Epidermal melanocyte (primary cell): Measurements from ENCODE around the gene HOXC9.

ENCODE experiments used
- DNase-seq: peaks from one replicate; pipeline ENCODE4 v3.0.0; 2011; ENCODE audit warnings: low spot score; ENCODE audit not compliant: insufficient read length

The HOXC9 gene

DNA sequence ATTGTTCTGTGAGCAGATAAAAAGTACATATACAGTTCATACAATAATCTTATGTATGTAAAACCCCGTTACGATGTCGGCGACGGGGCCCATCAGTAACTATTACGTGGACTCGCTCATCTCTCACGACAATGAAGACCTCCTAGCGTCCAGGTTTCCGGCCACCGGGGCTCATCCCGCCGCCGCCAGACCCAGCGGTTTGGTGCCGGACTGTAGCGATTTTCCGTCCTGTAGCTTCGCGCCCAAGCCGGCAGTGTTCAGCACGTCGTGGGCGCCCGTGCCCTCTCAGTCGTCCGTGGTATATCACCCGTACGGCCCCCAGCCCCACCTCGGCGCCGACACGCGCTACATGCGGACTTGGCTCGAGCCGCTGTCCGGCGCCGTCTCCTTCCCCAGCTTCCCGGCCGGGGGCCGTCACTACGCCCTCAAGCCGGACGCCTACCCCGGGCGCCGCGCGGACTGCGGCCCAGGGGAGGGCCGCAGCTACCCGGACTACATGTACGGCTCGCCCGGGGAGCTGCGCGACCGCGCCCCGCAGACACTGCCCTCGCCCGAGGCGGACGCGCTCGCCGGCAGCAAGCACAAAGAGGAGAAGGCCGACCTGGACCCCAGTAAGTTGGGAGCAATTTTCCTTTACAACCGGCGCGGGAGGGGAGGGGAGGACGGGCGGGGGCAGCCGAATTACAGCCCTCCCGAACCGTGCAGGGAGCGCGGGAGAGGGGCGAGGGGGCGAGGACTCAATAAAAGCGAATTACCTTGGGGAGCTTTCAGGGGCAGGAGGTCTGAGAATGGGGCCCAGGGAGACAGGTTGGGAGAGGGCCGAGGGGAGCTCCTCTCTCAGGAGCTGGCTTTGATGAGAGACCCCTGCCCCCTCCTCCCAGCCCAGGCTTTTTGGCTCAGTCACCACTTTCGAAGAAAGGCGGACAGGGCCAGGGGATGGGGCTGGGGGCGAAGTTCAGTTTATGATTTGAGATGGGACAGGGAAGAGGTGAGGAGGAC is at the start of gene HOXC9:
TSS of gene HOXC9 (plus strand) at position 46 of the 999 bp plus-strand sequence. CDS start at position 74, 28 bp downstream.
- no peak for DNase-seq

DNA sequence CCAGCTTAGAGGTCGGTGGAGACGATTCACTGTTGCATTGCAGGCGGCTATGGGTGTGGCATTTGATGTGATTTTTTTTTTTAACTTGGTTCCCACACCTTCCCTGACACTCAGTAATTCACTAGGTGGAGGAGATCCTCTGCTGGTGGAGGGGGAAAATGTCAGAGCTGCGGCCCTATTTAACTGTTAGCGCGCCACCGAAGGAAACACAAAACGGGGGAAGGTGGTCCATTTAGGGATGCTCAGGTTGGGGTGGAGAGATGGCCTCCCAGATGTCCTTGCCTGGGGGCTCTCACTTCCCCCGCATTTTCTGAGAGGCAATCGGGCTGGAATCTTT is 49.6 kb upstream of the HOXC9 start:
- DNase-seq: no peak

DNA sequence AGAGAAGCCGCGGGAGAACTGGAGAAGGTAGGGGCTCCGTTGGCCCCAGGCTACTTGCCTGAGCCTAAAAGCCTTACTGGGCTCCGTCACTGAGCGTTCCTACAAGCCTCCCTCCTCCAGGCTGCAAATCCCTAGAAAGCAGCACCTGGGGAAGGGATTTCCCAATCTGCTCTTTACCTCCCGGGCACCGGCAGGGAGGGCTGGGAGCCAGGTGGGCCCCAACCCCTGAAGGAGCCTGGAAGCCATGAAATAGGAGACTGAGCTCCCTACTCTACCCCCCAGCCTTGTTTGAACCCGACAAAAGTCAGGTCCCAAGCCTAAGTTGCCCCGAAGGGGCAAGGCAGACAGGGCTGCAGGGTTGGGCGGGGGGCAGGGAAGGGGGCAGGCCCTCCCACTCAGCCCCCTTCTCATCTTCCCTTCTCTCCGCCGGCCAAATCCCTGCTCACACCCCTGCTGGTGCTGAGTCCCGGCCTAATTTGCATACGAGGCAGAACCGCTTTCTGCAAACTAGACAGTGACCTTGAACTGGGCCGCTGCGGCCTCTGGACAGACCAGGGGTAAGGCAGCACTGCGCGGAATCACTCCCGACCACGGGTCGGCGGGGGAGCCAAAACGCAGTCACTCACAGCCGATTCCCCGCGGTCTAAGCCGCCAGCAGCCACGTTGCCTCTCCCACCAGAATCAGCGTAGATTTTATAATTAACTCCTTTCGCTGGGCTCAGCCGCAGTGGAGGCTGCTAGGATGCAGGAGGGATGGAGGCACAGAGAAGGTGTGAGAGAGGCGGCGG is 49.0 kb upstream of the HOXC9 start:
- no peak for DNase-seq

DNA sequence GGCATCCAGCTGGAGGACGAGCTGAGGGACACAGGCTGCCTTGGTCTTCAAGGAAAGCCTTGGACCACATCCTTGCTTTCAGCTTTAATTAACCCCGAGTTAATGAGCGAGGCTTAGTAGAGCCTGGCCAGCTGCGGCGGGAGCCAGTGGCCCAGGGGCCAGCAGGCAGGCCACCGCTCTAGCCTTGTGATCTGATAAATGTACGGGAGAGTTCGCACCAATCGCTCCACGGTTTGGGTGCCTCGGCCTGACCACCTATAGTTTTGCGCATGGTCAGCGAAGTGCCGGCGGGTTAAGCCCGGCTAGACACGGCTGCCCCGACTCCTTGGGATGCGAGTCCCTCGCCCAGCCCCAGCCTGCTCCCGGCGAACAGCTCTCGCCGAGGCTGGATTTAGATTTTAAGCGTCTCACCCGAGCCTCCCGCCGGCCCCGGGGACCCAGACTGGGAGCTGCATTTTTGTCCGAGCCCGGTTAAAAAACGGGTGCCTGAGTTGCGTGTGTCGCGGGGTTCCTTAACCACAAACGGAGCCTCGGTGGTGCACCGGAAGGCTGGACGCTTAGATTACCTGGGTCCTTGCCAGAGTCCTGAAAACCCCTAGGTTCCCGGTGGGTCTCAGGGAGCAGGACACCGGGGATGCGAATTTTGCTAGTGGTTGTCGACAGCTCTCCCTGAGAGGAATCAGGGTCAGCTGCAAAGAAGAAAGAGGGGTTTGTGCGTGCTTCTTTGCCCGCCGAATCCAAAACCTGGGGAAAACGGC is 48.2 kb upstream of the HOXC9 start:
- DNase-seq: no peak

DNA sequence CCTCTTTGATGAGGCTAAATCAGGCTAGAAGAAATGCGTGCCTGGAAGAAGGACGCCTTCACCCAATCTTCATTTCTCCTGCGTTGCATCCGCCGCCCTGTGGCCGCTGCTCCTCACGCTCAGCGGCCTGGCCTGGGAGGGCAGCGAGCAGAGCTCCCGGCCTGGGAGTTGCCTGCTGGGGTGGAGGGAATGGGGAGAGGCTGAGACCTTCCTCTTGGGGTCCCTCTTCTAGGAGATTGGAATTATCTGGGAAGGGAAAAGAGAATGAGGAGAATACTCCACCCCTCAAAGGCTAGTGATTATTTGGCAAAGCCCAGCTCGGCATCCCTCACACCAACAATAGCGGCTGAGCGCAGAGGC is 47.6 kb upstream of the HOXC9 start:
- no peak for DNase-seq

DNA sequence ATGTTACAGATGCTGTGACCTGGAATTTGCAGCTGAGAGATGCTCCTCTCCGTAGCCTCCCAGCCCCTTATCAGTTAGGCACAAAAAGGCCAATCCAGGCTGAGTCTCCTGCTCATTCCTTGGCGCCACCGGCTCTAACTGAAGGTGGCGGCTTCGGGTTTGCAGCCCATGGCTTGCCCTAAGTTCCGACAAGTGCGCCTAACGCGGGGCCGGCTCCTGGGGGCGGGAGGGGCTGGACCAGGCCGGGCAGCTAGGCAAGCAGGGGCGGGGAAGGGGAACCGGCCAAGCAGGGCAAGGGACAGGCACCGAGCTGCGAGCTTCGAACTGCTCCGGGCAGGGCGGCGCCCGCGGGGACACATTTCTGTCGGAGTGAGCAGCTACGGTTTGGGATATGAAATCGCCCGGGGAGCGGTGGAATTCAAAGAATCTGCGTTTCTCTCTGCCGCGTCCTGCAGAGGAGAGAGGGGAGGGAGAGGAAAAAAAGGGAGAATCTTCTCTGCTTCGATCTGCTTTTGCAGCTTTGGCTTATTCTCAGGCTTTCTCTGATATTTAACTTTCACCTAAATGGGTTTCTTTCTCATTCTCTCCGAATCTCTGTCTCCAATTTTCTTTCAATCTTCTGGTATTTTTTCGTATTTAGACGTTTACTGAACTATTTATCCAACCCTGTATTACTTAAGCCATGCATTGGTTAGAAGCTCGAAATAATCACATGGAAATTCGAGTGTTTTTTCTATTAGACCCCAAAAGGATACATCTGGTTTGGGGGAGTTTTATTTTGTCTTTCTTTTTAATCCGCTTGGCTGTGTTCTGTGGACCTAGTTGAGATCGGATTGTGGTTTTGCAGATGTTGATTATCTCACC is 46.9 kb upstream of the HOXC9 start:
- no peak for DNase-seq

DNA sequence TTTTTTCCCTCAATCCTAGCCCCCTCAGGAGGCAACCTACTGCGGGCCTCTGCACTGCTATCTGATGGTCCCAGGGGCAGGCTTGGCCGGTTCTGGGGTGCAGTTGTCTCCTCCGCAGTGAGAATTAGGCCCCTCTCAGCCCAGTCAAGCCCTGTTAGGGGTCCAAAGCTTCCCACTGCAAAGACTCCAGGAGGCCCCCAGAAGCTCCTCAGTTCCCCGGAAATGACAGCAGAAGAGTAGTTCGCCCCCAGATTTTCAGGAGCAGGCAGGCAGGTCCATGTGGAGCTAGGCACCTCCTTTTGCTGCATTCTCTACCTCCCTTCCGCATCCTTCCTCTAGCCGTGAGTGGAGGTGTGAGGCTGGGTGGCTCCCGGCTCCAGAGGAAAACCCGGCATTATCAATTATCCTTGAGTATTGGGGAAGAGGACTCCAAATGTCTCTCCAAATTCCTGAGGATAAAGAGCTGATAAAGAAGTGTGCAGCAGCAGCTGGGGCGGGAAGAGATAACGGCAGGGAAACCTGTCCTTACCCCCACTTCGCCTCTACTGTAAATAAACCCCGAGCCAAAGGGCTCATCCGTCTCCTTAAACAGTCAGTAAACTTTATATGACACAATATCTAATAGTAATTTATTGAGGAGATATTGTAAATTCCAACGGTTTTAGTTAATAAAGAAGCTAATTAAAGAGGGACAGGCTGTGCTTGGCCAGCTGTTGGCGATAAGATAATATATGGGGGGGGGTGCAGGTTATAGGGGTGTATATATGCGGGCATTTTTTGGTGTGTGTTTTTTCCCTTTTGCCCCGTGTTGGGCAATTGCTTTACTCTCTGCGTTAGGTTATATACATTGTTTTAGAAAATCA is 45.9 kb upstream of the HOXC9 start:
- no peak for DNase-seq

DNA sequence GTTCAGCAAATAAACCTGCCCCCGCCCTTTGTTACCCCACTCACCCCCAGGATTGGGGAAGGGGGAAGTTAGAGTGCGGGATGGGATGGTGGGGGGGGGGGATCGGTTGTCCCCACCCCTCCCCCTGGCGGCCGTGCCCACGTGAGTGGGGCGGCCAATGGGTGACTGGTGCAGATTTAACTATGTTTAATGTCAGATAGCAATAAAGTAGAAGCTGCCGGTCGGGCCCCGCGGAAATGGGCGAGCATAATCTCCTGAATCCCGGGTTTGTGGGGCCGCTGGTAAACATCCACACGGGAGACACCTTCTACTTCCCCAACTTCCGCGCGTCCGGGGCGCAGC is 45.3 kb upstream of the HOXC9 start, which contains the start of gene HOXC12:
TSS of gene HOXC12 (plus strand) at position 210 of the 342 bp plus-strand sequence. CDS start at position 237, 27 bp downstream.
- no peak for DNase-seq

DNA sequence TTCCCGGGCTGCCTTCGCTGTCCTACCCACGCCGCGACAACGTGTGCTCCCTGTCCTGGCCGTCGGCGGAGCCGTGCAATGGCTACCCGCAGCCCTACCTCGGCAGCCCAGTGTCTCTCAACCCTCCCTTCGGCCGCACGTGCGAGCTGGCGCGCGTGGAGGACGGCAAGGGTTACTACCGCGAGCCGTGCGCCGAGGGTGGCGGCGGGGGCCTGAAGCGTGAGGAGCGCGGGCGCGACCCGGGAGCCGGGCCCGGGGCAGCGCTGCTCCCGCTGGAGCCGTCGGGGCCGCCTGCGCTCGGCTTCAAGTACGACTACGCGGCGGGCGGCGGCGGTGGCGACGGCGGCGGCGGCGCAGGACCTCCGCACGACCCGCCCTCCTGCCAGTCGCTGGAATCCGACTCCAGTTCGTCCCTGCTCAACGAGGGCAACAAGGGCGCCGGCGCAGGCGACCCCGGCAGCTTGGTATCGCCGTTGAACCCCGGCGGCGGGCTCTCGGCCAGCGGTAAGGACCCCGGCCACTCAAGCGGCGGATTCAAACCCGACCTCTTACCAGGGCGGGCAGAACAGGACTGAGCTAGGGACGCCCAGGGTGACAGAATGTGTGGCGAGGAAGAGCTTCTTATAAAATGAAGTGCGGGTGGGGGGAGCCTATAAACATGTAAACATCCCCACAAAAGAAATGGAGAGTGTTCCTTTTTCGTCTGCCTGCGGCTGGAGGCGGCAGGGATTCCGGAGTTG is 44.8 kb upstream of the HOXC9 start:
- DNase-seq: no peak

DNA sequence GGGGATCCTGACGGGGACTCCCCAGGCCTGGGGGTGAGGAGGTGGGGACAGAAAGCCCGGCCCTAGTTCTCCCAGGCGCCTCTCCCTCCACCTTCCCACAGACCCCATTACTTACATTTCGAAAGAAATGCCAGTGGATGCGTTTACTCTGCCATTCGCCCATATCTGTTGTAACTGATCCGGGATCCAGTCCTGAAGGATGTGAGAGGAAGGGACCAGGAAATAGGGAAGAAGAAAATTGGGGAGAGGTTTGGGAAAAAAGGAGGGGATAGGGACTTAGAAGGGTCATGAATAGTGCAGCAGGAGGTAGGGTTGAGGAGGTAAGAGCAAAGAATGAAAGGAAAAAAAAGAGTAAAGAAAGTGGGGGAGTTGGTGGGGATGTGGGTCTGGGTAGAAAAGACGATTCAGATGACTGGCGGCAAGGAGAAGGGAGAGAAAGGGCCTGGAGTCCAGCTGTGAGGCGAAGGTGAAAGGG is 44.1 kb upstream of the HOXC9 start:
- no peak for DNase-seq

DNA sequence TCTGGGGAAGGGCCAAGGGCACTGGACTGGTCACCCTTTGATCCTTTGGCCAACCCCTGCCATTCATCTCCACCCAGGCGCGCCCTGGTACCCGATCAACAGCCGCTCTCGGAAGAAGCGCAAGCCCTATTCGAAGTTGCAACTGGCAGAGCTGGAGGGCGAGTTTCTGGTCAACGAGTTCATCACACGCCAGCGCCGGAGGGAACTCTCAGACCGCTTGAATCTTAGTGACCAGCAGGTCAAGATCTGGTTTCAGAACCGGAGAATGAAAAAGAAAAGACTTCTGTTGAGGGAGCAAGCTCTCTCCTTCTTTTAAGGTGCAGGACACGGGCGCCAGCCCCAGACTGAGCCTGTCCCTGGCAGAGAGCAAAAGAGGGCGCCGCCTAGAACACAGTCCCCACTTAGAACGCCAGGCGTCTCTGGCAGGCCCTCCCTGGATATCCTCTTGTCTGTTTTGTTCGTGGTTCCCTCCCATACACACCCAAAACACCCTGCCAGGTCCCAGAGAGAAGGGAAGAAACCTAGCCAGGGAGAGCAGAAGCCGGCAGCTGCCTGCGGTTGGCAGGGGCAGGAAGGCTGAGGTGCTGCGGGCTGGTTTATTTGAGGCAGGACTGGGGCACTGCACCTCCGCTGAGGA is 43.6 kb upstream of the HOXC9 start:
- no peak for DNase-seq

DNA sequence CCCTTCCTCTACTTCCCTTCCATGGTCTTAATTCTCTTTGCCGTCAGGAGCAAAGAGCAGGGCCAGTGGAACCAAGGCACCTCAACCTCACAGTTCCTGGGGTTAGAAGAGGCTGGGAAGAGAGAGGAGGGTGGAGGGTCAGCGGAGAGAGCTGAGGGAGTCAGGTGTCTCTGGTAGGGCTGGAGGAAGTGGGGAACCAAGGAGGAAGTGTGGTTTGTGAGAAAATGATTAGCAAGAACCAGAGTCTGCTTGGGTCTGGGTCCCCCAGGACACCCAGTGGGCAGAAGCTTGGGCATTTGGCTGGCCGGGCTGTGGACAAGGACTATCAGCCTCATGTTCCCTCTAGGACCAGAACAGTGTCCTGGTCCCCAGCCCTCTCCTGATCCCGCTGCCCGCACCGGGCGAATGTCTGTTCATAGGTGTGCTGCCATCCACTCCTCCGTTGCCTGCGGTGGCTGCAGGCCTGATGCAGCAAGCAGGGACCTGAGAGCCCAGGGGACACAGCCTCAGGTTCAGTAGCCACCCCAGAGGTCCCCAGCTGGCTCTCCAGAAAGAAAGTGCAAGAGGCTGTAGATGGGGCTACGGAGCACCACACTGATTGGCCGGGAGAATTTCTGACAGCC is 42.9 kb upstream of the HOXC9 start:
- DNase-seq: no peak

DNA sequence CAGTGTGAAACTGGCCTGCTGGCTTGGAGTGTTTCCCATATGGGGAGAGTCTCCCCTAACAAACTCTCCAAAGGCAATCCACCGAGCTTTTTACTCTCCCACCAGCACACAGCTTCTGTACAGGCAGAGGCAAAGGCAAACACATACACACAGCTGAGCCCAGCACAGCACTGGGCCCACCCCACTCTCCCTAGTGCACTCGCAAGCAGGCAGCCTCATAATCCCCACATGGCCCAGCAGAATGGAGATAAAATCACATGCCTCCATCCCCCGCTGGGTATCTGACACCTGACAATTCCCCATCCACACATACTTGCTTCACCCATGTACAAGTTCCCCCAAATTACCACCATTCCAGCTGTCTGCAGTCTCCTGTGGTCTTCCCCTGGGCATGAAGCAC is 41.8 kb upstream of the HOXC9 start:
- DNase-seq: no peak

DNA sequence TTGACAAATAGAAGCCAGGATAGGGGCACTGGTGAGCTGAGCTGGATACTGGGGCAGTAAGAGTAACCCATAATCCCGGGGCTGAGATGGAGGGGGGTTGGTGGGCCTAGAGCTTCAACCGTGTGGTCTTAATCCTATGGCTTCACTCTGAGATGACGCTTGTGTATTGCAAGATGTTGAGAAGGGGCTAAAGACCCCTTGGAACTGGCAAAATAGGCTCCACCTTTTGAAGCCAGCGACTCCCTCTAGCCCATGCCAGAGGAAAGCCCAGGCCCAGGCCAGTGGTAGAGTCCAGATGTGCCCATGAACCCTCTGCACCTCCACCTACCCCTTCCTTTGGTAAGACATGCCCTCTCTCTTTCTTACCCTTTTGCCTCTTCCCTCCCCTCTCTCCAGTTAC is 40.6 kb upstream of the HOXC9 start:
- no peak for DNase-seq

DNA sequence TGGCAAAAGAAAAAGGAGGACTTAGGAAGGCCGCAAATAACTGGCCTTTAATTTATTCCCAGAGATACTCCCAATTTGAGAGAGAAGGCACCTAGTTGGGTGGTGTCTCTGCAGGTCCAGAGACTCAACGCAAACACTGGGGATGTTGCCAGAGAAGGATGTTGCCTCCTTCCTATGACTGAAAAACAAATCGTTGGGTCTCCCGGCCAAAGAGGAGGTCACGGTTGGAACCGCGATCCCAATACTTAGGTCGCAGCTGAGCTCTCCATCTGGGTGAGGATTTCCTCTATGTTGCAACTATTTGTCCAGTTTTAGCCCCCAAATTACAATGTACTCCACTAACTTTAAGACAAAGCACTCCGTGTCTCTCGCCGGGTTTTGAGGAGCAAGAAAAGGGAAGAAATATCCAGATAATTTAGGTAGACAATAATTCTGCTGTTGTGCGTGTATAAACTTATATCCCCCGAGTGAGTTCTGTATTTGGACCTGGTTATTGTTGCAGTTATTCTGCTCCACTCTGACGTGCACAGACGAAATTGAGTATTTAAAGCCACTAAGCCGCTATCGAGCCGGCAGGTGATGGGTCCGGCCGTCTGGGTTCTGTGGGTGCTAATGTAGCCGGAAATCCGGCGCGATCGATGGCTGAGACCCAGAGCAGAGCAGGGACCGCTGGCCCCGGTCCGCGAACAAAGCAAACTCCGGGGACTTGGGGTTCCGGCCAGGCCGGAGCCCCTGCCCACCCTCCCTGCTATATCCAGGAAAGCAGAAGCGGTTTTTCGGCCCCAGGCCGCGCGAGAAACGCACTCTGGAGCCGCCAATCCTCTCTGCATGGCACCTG is 39.6 kb upstream of the HOXC9 start:
- no peak for DNase-seq

DNA sequence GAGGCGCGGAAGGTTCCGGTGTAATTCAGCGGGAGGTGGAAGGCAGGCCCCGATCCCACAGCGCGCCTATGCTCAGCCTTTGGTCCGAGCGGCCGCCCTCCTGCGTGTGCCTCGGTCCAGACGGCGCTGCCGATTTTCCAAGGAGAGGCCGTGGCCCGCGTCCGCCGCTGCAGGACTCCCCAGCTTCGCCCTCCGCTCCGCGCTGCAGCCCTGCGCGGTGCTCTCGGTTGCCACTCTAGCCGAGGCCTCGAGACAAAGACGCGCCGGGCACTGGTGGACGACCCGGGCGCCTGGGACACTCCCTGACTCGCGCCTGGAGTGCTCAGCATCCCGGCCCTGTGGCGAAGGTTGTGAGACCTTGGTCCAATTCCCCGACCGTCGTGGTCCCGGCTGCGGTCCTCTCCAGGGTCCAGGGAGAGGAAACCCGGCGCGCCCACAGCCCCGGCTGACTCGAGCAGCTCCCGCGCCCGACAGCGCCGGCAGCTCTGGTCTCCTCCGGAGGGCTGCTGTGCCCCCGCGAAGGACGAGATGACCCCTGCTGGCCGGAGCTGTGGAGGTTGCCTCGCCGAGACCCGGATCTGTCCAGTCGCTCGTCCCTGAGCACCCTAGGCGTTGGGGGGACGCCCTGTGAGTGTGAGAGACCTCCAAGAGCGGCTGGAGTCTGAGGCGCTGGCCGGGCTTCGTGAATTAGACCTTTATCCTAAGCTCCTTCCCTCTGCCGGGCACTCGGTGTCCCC is 38.8 kb upstream of the HOXC9 start:
- no peak for DNase-seq

DNA sequence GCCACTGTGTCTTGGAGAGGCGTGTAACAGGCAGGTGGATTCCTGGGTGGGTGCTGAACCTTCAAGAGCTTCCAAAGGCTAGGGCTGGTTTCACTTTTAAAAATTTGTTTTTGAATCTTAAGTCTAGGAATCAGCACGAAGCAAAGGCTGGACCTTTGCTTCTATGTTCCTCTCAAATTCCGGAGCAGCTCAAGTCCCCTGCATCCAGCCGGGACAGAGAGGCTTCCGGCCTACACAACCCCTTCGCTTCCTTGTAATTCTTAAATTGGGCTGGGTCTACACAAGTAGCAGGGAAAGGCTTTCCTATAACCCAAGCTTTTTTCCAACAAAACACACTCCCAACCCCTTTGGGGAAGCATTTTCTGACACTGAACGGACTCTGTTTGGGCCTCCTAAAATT is 37.0 kb upstream of the HOXC9 start:
- no peak for DNase-seq
